Lower lobe of right lung (tissue), 2 donors: ENCODE results near the gene ZMYM4. TPM values are rescaled to one million over a fixed set of nuclear protein-coding genes. Genes with fewer than 3 reads are reported as not detected.

ENCODE experiments used
- ATAC-seq, 2 donors: fragments of 200-7000 bp; cut with Tn5 transposase; one replicate each; pipeline ENCODE4 v1.9.1; 2020 to 2022; ENCODE audit warnings: mild to moderate bottlenecking in 2 of 2, moderate library complexity in 2 of 2
- DNase-seq: peaks from one replicate; pipeline ENCODE4 v3.0.0-alpha.2; 2020
- H3K27ac ChIP-seq: fragments of 200-600 bp; one replicate; pipeline ENCODE4 v1.8.0; 2022
- H3K27me3 ChIP-seq: fragments of 200-600 bp; one replicate; pipeline ENCODE4 v1.8.0; 2022; ENCODE audit warnings: low read depth
- H3K36me3 ChIP-seq: fragments of 200-600 bp; one replicate; pipeline ENCODE4 v1.8.0; 2022; ENCODE audit warnings: mild to moderate bottlenecking
- H3K4me1 ChIP-seq: fragments of 200-600 bp; one replicate; pipeline ENCODE4 v1.8.0; 2022
- H3K4me3 ChIP-seq: fragments of 200-600 bp; one replicate; pipeline ENCODE4 v1.8.0; 2022; ENCODE audit warnings: mild to moderate bottlenecking
- H3K9me3 ChIP-seq: fragments of 200-600 bp; one replicate; pipeline ENCODE4 v1.8.0; 2022
- intact Hi-C: fragments of 100-400 bp; cut with DNase I; formaldehyde crosslinking; loops from one replicate; pipeline ENCODE4 v1.11.0; 2022
- total RNA-seq: library from RNA; stranded (reverse); fragmentation: NEBNext Ultra II Directional; extraction: Animal tissue kit (Norgen Biotek cat#: 25700); gene quantifications from one replicate; pipeline ENCODE4 v1.2.1, GENCODE V29; 2021
- TF ChIP-seq, protein P1 (sequence below): fragments of 200-600 bp; IDR thresholded peaks from one replicate; pipeline ENCODE4 v1.8.0; 2022; ENCODE audit warnings: antibody characterized with exemption, mild to moderate bottlenecking
- donor health status: DM: no; HTN: yes; CAD: no; lungs with severe emphysema.

The ZMYM4 gene
- total RNA-seq, 1 donor from 2014 or later: 48.4 TPM

- Histone ChIP-seq H3K4me3 (no peak overlapping the region), H3K36me3 (peaks cover 90% of the 10 kb centered on the region)
- DNase-seq: no peak
Observed at GRCh38 chr1:35406103-35406502, 137.6 kb downstream of the ZMYM4 start.

DNA sequence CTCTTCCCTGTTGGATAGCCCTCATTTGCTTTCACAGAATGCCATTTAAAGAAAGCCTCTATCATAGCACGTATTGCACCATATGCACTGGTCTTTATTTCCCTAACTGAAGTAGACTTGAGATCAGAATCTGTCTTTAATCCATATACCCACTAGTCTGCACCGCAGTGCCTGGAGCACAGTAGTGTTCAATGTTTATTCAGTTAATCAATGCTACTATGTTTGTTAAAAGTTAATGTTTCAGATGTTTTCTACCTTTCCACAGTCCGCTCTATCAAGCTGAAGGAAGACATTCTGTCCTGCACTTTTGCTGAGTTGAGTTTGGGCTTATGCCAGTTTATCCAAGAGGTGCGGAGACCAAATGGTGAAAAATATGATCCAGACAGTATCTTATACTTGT, 139.2 kb downstream of the ZMYM4 start:
- intact Hi-C loops: no loop called here
- Histone ChIP-seq H3K27me3 (no peaks in the 10 kb centered on the region), H3K27ac (no peak overlapping the region), H3K4me3 (no peak overlapping the region), H3K9me3 (no peaks in the 10 kb centered on the region), H3K4me1 (no peaks in the 10 kb centered on the region), H3K36me3 (peaks cover 78% of the 10 kb centered on the region)
- ATAC-seq (no peak), DNase-seq (no peak)
- TF ChIP-seq, protein P1, sequence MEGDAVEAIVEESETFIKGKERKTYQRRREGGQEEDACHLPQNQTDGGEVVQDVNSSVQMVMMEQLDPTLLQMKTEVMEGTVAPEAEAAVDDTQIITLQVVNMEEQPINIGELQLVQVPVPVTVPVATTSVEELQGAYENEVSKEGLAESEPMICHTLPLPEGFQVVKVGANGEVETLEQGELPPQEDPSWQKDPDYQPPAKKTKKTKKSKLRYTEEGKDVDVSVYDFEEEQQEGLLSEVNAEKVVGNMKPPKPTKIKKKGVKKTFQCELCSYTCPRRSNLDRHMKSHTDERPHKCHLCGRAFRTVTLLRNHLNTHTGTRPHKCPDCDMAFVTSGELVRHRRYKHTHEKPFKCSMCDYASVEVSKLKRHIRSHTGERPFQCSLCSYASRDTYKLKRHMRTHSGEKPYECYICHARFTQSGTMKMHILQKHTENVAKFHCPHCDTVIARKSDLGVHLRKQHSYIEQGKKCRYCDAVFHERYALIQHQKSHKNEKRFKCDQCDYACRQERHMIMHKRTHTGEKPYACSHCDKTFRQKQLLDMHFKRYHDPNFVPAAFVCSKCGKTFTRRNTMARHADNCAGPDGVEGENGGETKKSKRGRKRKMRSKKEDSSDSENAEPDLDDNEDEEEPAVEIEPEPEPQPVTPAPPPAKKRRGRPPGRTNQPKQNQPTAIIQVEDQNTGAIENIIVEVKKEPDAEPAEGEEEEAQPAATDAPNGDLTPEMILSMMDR: no peak

More at GRCh38 chr1:35406103-35406502, 137.6 kb downstream of the ZMYM4 start:
- ATAC-seq: no peak
- Histone ChIP-seq H3K27ac (no peak overlapping the region), H3K4me1 (no peaks in the 10 kb centered on the region), H3K9me3 (no peaks in the 10 kb centered on the region), H3K27me3 (no peaks in the 10 kb centered on the region)
- intact Hi-C loops: no loop called here
- TF ChIP-seq, protein P1: no peak

DNA sequence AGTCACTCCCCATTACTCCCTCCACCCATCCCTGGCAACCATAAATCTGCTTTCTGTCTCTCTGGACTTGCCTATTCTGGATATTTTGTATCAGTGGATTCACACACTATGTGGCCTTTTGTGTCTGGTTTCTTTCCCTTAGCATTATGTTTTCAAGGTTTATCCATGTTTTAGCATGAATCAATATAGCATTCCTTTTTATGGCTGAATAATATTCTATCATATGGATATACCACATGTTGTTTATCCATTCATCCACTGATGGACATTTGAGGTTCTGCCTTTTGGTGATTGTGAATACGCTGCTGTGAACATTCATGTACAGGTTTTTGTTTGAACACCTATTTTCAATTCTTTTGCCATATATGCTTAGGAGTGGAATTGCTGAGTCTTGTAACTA, 140.4 kb downstream of the ZMYM4 start:
- ATAC-seq: no peak
- H3K36me3 ChIP-seq: peaks cover 69% of the 10 kb centered on the region

GRCh38 chr1:35426097-35426586, 157.6 kb downstream of the ZMYM4 start:
- no peaks in the 10 kb centered on the region for H3K4me1 ChIP-seq
- TF ChIP-seq, protein P1: no peak
- H3K4me3 ChIP-seq: no peak overlapping the region
- H3K27ac ChIP-seq: no peak overlapping the region
- H3K27me3 ChIP-seq: no peaks in the 10 kb centered on the region
- ATAC-seq: no peak
- peaks cover 5% of the 10 kb centered on the region for H3K36me3 ChIP-seq
- intact Hi-C loops: no loop called here
- DNase-seq: no peak
- H3K9me3 ChIP-seq: no peaks in the 10 kb centered on the region

More for the DNA sequence above, 140.4 kb downstream of the ZMYM4 start:
- H3K4me3 ChIP-seq: no peak overlapping the region
- H3K27me3 ChIP-seq: no peaks in the 10 kb centered on the region
- H3K9me3 ChIP-seq: no peaks in the 10 kb centered on the region
- no peaks in the 10 kb centered on the region for H3K4me1 ChIP-seq
- TF ChIP-seq, protein P1: no peak
- intact Hi-C loops: no loop called here
- DNase-seq: no peak
- H3K27ac ChIP-seq: no peak overlapping the region

DNA sequence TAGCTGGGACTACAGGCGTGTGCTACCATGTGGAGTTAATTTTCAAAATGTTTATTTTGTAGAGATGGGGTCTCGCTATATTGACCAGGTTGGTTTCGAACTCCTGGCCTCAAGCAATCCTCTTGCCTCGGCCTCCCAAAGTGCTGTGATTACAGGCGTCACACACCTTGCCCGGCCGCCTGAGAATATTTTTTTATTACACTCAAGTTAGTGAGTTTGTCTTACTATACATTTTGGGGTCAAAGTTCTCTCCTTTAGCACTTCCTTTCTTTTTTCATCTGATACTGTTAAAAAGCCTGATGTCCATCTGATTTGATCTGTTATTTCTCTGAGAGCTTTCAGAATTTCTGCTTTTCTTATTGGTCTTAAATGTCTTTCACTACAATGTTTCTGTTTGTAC, 159.9 kb downstream of the ZMYM4 start:
- TF ChIP-seq, protein P1: no peak
- ATAC-seq: no peak
- no peaks in the 10 kb centered on the region for H3K27me3 ChIP-seq

More for the DNA sequence above, 159.9 kb downstream of the ZMYM4 start:
- H3K27ac ChIP-seq: no peak overlapping the region
- intact Hi-C loops: no loop called here
- no peaks in the 10 kb centered on the region for H3K4me1 ChIP-seq
- no peak overlapping the region for H3K4me3 ChIP-seq
- DNase-seq: no peak
- peaks cover 21% of the 10 kb centered on the region for H3K36me3 ChIP-seq
- H3K9me3 ChIP-seq: no peaks in the 10 kb centered on the region
